Kidney epithelial cell (primary cell): ENCODE results near the gene SMC1B. TPM values are rescaled to one million over a fixed set of nuclear protein-coding genes. Genes with fewer than 3 reads are reported as not detected.

ENCODE experiments used
- DNase-seq: peaks from one replicate; pipeline ENCODE4 v3.0.0-alpha.2; 2010; ENCODE audit warnings: low read depth
- H3K27me3 ChIP-seq: 2 replicates; pipeline ENCODE4 v1.6.0; 2011; ENCODE audit warnings: low read length; ENCODE audit not compliant: control insufficient read depth, insufficient read depth
- H3K36me3 ChIP-seq: 2 replicates; pipeline ENCODE4 v1.5.1; 2011; ENCODE audit warnings: low read length; ENCODE audit not compliant: control insufficient read depth, insufficient read depth
- H3K4me3 ChIP-seq: 2 replicates; pipeline ENCODE4 v1.5.1; 2011; ENCODE audit warnings: low read depth, mild to moderate bottlenecking, control low read depth, low read length
- CTCF ChIP-seq: IDR thresholded peaks from 2 replicates; pipeline ENCODE4 v1.5.1; 2011; ENCODE audit warnings: mild to moderate bottlenecking, moderate library complexity, low read length, control low read depth, inconsistent platforms; ENCODE audit not compliant: insufficient read depth, poor library complexity, severe bottlenecking
- total RNA-seq: library from RNA; depleted of rRNA; stranded (reverse); fragments of >200 nt; gene quantifications from 2 replicates; pipeline ENCODE4 v1.2.3, GENCODE V29; 2015

The SMC1B gene
- total RNA-seq, 1 donor from 2014 or later: 0.08 TPM

DNA sequence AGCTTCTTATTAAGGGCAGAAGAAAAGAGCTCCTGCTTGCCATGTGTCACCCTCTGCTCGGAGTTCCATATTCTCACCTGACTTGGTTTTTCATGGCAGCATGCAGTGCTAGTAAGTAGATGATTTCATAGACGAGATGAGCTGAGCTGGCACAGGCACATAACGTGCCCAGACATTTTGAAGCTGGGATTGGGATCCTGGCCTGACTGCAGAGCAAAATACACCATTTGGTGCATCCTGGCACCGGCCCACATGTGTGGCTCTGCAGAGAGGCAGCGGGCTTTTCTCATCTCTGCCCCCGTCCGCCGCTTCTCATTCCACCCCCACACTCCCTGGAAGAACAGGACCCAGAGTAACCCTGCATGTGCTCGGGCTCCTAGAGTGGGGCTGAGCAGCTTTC lies 78.9 kb downstream of the SMC1B start:
- no peaks in the 10 kb centered on the region for H3K36me3 ChIP-seq
- DNase-seq: no peak
- TF ChIP-seq CTCF: no peak

DNA sequence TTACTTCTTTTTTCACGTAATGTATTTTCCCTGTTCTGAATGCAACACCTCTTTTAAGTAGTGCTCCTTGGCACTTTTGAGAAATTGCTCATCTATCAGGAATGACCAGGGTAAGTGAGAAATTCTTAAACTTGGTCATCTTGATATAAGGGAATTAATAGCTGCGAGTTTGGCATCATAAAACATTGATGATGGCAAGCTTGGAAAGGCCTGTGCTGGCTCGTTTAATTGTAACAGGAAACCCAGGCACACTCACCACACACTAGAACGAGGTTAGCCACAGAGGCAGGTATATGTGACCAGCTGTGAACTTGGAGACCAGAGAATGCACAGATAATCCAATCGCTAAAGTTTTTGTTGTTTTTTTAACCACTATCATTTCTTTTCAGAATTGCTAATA lies 79.3 kb downstream of the SMC1B start:
- H3K4me3 ChIP-seq: no peak overlapping the region
- no peaks in the 10 kb centered on the region for H3K27me3 ChIP-seq
- no peak for DNase-seq
- no peaks in the 10 kb centered on the region for H3K36me3 ChIP-seq
- no peak for TF ChIP-seq CTCF

More for the DNA sequence above, 78.9 kb downstream of the SMC1B start:
- Histone ChIP-seq H3K4me3 (no peak overlapping the region), H3K27me3 (no peaks in the 10 kb centered on the region)

DNA sequence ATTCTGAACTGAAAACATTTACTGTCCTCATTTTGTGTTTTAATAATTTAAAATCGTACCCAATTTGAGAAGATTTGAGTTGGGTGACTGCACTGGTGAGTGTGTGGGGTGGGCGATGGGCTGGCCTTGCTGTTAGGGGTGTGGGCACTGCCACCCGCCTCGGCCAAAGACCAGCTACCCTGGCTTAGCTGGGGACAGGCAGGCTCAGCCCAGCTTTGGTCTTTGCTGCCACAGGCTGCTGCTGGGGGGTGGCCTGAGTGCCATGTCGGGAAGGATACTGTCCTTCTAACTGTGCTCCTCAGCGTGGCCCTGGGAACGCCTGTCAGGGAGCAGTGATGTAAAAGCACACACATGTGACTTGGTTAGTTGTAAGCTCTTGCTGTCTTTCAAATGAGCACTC lies 81.4 kb downstream of the SMC1B start:
- Histone ChIP-seq H3K36me3 (no peaks in the 10 kb centered on the region), H3K4me3 (no peak overlapping the region), H3K27me3 (no peaks in the 10 kb centered on the region)
- DNase-seq: no peak
- no peak for TF ChIP-seq CTCF

DNA sequence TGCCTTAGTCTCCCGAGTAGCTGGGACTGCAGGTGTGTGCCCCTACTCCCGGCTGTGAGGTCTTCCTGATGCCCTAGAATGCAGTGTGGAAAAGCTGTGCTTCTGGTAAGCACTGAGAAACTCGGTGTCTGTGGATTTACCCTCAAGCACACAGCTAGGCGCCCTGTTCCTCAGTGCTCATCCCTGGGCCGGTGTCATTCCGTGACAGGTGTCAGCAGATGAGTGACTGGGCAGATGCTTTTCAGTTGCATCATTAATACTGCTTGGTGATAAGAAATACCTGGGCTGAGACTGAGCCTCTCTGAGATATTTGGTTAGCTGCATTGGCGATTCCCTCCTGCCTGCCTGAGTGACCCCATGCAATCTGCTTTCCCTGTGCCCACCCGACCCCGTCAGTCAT lies 81.9 kb downstream of the SMC1B start:
- H3K27me3 ChIP-seq: no peaks in the 10 kb centered on the region
- no peak overlapping the region for H3K4me3 ChIP-seq
- no peak for DNase-seq
- H3K36me3 ChIP-seq: no peaks in the 10 kb centered on the region
- no peak for TF ChIP-seq CTCF

GRCh38 chr22:45330548-45330947 lies 82.9 kb downstream of the SMC1B start:
- Histone ChIP-seq H3K4me3 (no peak overlapping the region), H3K36me3 (no peaks in the 10 kb centered on the region), H3K27me3 (no peaks in the 10 kb centered on the region)
- no peak for DNase-seq
- no peak for TF ChIP-seq CTCF

- Histone ChIP-seq H3K4me3 (no peak overlapping the region), H3K36me3 (no peaks in the 10 kb centered on the region), H3K27me3 (no peaks in the 10 kb centered on the region)
- no peak for DNase-seq
- no peak for TF ChIP-seq CTCF
These were observed 83.9 kb downstream of the SMC1B start for GRCh38 chr22:45329530-45329936.
